Measurements from ENCODE around the gene LENG1.

DNA sequence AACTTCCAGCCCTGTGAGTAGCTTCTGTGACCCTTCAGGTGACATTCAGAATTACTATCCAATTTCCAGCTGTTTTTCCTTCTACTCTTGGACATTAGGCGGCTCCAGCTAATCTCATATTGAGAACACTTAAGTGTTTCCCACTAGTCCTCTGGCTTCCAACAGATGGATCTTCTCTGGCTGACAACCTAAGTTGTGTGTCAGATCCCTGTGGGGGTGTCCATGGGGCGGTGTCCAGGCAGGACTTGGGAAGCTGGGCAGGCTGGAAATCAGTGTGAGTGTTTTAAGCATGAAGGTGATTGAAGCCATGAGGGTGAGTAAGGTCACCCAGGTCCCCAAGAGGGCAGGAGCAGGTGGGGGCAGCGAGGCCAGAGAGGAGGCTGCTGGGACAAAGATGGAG is 11.8 kb downstream of the LENG1 start:
- TF ChIP-seq, protein P1, sequence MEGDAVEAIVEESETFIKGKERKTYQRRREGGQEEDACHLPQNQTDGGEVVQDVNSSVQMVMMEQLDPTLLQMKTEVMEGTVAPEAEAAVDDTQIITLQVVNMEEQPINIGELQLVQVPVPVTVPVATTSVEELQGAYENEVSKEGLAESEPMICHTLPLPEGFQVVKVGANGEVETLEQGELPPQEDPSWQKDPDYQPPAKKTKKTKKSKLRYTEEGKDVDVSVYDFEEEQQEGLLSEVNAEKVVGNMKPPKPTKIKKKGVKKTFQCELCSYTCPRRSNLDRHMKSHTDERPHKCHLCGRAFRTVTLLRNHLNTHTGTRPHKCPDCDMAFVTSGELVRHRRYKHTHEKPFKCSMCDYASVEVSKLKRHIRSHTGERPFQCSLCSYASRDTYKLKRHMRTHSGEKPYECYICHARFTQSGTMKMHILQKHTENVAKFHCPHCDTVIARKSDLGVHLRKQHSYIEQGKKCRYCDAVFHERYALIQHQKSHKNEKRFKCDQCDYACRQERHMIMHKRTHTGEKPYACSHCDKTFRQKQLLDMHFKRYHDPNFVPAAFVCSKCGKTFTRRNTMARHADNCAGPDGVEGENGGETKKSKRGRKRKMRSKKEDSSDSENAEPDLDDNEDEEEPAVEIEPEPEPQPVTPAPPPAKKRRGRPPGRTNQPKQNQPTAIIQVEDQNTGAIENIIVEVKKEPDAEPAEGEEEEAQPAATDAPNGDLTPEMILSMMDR (IDR thresholded peaks at IDR 0.05) = no peak
- no peak for TF ChIP-seq POLR2A (IDR thresholded peaks at IDR 0.05)
